ENCODE results near the gene FSCN2. TPM values are rescaled to one million over a fixed set of nuclear protein-coding genes. Genes with fewer than 3 reads are reported as not detected.
A peak's percentile ranks its signal among the peaks of the same experiment; 100 is the strongest.

FSCN2 gene
- total and polyA plus RNA-seq, 2 experiments from 2014 or later = 0.13 to 1.6 TPM

- TF ChIP-seq ZNF331 (CRISPR knock-in tag; IDR thresholded peaks at IDR 0.05; ENCODE audit: low read depth) (no peak), CREB1 (CRISPR knock-in tag; IDR thresholded peaks at IDR 0.05; ENCODE audit: low read depth) (no peak), CTCF (conservative IDR thresholded peaks at IDR 0.05; ENCODE audit: low read depth in 2 of 2) (no peak)
- TF ChIP-seq, protein P1, sequence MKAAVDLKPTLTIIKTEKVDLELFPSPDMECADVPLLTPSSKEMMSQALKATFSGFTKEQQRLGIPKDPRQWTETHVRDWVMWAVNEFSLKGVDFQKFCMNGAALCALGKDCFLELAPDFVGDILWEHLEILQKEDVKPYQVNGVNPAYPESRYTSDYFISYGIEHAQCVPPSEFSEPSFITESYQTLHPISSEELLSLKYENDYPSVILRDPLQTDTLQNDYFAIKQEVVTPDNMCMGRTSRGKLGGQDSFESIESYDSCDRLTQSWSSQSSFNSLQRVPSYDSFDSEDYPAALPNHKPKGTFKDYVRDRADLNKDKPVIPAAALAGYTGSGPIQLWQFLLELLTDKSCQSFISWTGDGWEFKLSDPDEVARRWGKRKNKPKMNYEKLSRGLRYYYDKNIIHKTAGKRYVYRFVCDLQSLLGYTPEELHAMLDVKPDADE (IDR thresholded peaks at IDR 0.05) = no peak
Observed at GRCh38 chr17:81551458-81552243, 23.5 kb downstream of the FSCN2 start (continued).

GRCh38 chr17:81552244-81553017 lies 24.3 kb downstream of the FSCN2 start, which contains the start of gene FAAP100:
Gene FAAP100 (minus strand): TSS chr17:81552353. CDS start chr17:81552330, 23 bp downstream.
- Histone ChIP-seq H3F3A (replicated peaks; ENCODE audit: low read depth) (peaks cover 15% of the 10 kb centered on the region), H3K4me1 (ENCODE audit: insufficient read depth) (peaks cover 8% of the 10 kb centered on the region; the same call in 1 of the 2 replicates), H3K4me3 (peak within 1 kb of the TSS; percentile 99), H2AFZ (peak within 1 kb of the TSS; percentile 83), H3K79me2 (replicated peaks; ENCODE audit: insufficient read depth) (peaks cover 23% of the 10 kb centered on the region), H4K20me1 (replicated peaks; ENCODE audit: insufficient read depth) (no peaks in the 10 kb centered on the region; the same call in 1 of the 2 replicates), H3K27ac (ENCODE audit: low read depth) (peak within 1 kb of the TSS; percentile 89), H3K9me2 (ENCODE audit: insufficient read depth) (no peaks in the 10 kb centered on the region), H3K4me2 (peak within 1 kb of the TSS; percentile 97), H3K36me3 (ENCODE audit: insufficient read depth) (no peaks in the 10 kb centered on the region; the same call in 1 of the 2 replicates), H3K27me3 (ENCODE audit: insufficient read depth) (no peaks in the 10 kb centered on the region)
- no peaks in the 10 kb centered on the region for H3K9me3 Mint-ChIP-seq
- ATAC-seq (peak; percentile 57), DNase-seq (ENCODE audit: low spot score) (peak; percentile 90)
- H3K4me3 Mint-ChIP-seq = peak within 1 kb of the TSS; percentile 90
- peaks cover 22% of the 10 kb centered on the region for H3K4me1 Mint-ChIP-seq
- peaks cover 36% of the 10 kb centered on the region for H3K36me3 Mint-ChIP-seq (ENCODE audit: low read depth)
- peaks cover 18% of the 10 kb centered on the region for H3K27me3 Mint-ChIP-seq (ENCODE audit: insufficient read depth, low read depth, poor library complexity)
- peak; percentile 82 for TF ChIP-seq POLR2AphosphoS5 (IDR thresholded peaks at IDR 0.05; ENCODE audit: low read depth)
- TF ChIP-seq ZNF114 (CRISPR knock-in tag; IDR thresholded peaks at IDR 0.05) = no peak
- TF ChIP-seq, protein P1 (IDR thresholded peaks at IDR 0.05) = peak; percentile 55; the same call in 1 of the 2 replicates
- no peak for TF ChIP-seq ZNF331 (CRISPR knock-in tag; IDR thresholded peaks at IDR 0.05; ENCODE audit: low read depth)
- peak within 1 kb of the TSS; percentile 94 for H3K27ac Mint-ChIP-seq
